CD4-positive, alpha-beta memory T cell (primary cell): ENCODE measurements around the gene TGFBR1. TPM values are rescaled to one million over a fixed set of nuclear protein-coding genes. Genes with fewer than 3 reads are reported as not detected.

Experiments used
- CTCF ChIA-PET: fragments of 350-600 bp; sonication (Branson Sonifier 250); formaldehyde crosslinking; loops from one replicate; lab custom pipeline; 2021; ENCODE audit warnings: inconsistent platforms; ENCODE audit not compliant: partially characterized antibody; lab: Charles Lee
- POLR2A ChIA-PET: fragments of 350-600 bp; sonication (Branson Sonifier 250); formaldehyde crosslinking; loops from one replicate; lab custom pipeline; 2021; ENCODE audit not compliant: partially characterized antibody; lab: Charles Lee
- DNase-seq, 5 donors: peaks; one replicate each; pipeline versions ENCODE4 v3.0.0 to v3.0.0-alpha.2; 2020 to 2022; ENCODE audit warnings: mixed read lengths in 1 of 5
- H3K27ac ChIP-seq: one replicate; pipeline ENCODE4 v1.7.0; 2013; ENCODE audit warnings: low read depth, low read length
- H3K27me3 ChIP-seq: 2 replicates; pipeline ENCODE4 v1.7.0; 2013; ENCODE audit warnings: mild to moderate bottlenecking, low read length, moderate library complexity; ENCODE audit not compliant: insufficient read depth
- H3K36me3 ChIP-seq: 2 replicates; pipeline ENCODE4 v1.7.0; 2013; ENCODE audit warnings: mild to moderate bottlenecking, low read length, moderate library complexity; ENCODE audit not compliant: insufficient read depth
- H3K4me1 ChIP-seq: 2 replicates; pipeline ENCODE4 v1.7.0; 2013; ENCODE audit warnings: mild to moderate bottlenecking, low read length, moderate library complexity; ENCODE audit not compliant: insufficient read depth
- H3K4me3 ChIP-seq, 2 donors: one replicate each; pipeline ENCODE4 v1.7.0; 2013; ENCODE audit warnings: low read length in 2 of 2, mild to moderate bottlenecking in 1 of 2
- H3K9me3 ChIP-seq, 2 donors: one replicate each; pipeline ENCODE4 v1.7.0; 2013; ENCODE audit warnings: low read length in 2 of 2, control low read depth in 1 of 2; ENCODE audit not compliant: control insufficient read depth in 1 of 2
- H3K27ac Mint-ChIP-seq, 7 donors: one replicate each; pipeline ENCODE4 v1.8.0; 2020 to 2021; ENCODE audit warnings: mixed read lengths in 7 of 7, mild to moderate bottlenecking in 6 of 7, inconsistent platforms in 3 of 7, moderate library complexity in 3 of 7
- H3K27me3 Mint-ChIP-seq, 2 donors: one replicate each; pipeline ENCODE4 v1.8.0; 2020 to 2021; ENCODE audit warnings: mixed read lengths in 2 of 2
- H3K36me3 Mint-ChIP-seq, 2 donors: one replicate each; pipeline ENCODE4 v1.8.0; 2020 to 2021; ENCODE audit warnings: mixed read lengths in 2 of 2, inconsistent platforms in 1 of 2, mild to moderate bottlenecking in 1 of 2
- H3K4me1 Mint-ChIP-seq, 4 donors: one replicate each; pipeline ENCODE4 v1.8.0; 2020 to 2021; ENCODE audit warnings: mixed read lengths in 4 of 4, mild to moderate bottlenecking in 1 of 4
- H3K4me3 Mint-ChIP-seq, 8 donors: one replicate each; pipeline ENCODE4 v1.8.0; 2020 to 2021; ENCODE audit warnings: mixed read lengths in 8 of 8, mild to moderate bottlenecking in 7 of 8, moderate library complexity in 6 of 8, inconsistent platforms in 3 of 8
- H3K9me3 Mint-ChIP-seq, 8 donors: one replicate each; pipeline ENCODE4 v1.8.0; 2020 to 2021; ENCODE audit warnings: mixed read lengths in 8 of 8, mild to moderate bottlenecking in 5 of 8, inconsistent platforms in 3 of 8, moderate library complexity in 1 of 8
- intact Hi-C: fragments of 100-400 bp; cut with micrococcal nuclease; formaldehyde crosslinking; loops from one replicate; pipeline ENCODE4 v1.15.1; 2023
- polyA plus RNA-seq, 2 donors: library from polyadenylated mRNA; unstranded; fragments of 300-500 nt; fragmentation: Illumina TruSeq; gene quantifications; one replicate each; pipeline ENCODE4 v1.2.3, GENCODE V29; 2021
- total RNA-seq, 2 experiments: library from RNA; stranded (reverse); gene quantifications; one replicate each; pipeline ENCODE4 v1.2.3, GENCODE V29; 2021

Gene TGFBR1
- total and polyA plus RNA-seq, 4 experiments from 2014 or later, result 19.1 to 27.4 (median 23.9) TPM

DNA sequence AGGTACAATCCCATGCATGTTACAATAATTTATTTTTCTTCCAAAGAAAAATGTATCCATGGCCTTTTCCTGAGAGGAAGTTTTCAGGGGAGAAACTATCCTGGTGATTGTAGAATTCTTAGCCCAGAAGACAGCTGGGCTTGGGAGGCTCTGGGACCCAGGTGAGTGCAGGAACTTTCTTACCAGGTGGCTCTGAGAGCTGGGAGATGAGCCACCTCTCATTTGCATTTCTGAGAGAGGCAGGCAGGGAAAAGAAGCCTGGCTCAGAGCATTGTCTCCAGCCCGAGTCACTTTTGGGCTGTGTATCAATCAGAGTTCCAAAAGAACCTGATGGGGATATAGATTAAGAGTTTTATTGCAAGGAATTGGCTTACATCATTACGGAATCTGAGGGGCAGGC is 64.2 kb downstream of the TGFBR1 start:
- Mint-ChIP-seq H3K27me3 (peaks cover 7 to 10% of the 10 kb centered on the region in 2 donors), H3K36me3 (no peaks in the 10 kb centered on the region), H3K9me3 (no peaks in the 10 kb centered on the region), H3K4me3 (no peak overlapping the region), H3K4me1 (peaks cover 0 to 6% (median 2%) of the 10 kb centered on the region in 4 donors), H3K27ac (no peak overlapping the region)
- Histone ChIP-seq H3K4me3 (no peak overlapping the region), H3K4me1 (no peaks in the 10 kb centered on the region), H3K27me3 (no peaks in the 10 kb centered on the region), H3K27ac (no peak overlapping the region), H3K36me3 (no peaks in the 10 kb centered on the region), H3K9me3 (no peaks in the 10 kb centered on the region)
- intact Hi-C loops, result no loop called here
- POLR2A ChIA-PET, result no interaction called here
- CTCF ChIA-PET, result no interaction called here
- DNase-seq, result no peak

- no peaks in the 10 kb centered on the region for H3K4me1 ChIP-seq
- intact Hi-C loops, result no loop called here
- Mint-ChIP-seq H3K4me3 (no peak overlapping the region), H3K36me3 (no peaks in the 10 kb centered on the region), H3K27ac (no peak overlapping the region), H3K9me3 (no peaks in the 10 kb centered on the region), H3K27me3 (peaks cover 7 to 10% of the 10 kb centered on the region in 2 donors), H3K4me1 (peaks cover 0 to 6% (median 2%) of the 10 kb centered on the region in 4 donors)
- CTCF ChIA-PET, result interaction anchor here (4.3 kb wide), 1 partner anchor 15 kb away, joined by 40 read pairs; no protein-coding TSS in a partner anchor
- DNase-seq, result no peak
- no peak overlapping the region for H3K27ac ChIP-seq
- no peak overlapping the region for H3K4me3 ChIP-seq
- H3K36me3 ChIP-seq, result no peaks in the 10 kb centered on the region
- POLR2A ChIA-PET, result no interaction called here
- no peaks in the 10 kb centered on the region for H3K27me3 ChIP-seq
- no peaks in the 10 kb centered on the region for H3K9me3 ChIP-seq
These were observed 65.3 kb downstream of the TGFBR1 start for GRCh38 chr9:99169982-99170761.

GRCh38 chr9:99171225-99172123 is 66.6 kb downstream of the TGFBR1 start:
- POLR2A ChIA-PET, result no interaction called here

DNA sequence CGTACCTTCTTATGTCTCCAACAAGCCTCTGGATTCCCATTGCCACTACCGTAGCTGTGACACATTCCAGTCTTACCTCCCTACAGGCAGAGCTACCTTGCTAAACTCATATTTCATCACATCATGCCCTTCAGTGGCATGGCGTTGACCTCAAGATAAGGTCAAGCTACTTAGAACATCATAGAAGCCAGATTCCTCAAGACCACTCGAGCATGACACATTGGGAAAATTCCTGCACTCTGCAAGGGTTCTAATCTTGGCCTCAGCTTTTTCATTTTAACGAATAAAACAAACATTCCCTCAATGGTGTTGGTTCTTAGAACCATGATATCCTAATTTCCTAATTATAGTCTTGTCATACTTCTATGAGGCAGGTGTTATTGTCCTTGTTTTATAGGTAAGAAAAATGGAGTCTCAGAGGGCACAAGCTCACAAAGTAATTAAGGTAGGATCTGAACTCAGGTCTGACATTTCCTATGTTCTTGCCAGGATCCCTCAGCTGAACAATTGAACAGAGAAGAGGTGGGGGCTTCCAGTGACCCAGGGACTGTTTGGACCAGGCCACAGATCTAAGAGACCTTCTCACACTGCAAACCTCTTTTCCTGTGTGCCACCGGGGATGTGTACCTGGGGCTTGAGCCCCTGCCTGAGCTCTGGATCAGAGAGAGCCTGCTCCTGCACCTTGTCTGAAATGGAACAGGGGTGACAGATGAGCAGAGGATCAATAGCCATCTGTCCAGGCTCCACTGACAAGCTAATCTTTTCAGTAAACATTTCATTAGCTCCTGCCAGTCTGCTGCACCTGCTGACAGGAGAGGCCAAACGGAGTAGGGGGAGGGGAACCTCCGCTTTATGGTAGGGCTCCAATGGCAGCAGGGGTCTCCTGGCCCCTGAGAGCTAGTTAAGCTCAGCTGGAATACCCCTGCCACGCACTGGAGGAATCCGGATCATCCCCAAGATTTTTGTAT is 67.5 kb downstream of the TGFBR1 start:
- Mint-ChIP-seq H3K4me3 (no peak overlapping the region), H3K27ac (no peak overlapping the region), H3K4me1 (peaks cover 0 to 5% (median 2%) of the 10 kb centered on the region in 4 donors), H3K9me3 (no peaks in the 10 kb centered on the region), H3K36me3 (no peaks in the 10 kb centered on the region), H3K27me3 (peaks cover 7 to 9% of the 10 kb centered on the region in 2 donors)
- no peak overlapping the region for H3K4me3 ChIP-seq
- no peaks in the 10 kb centered on the region for H3K27me3 ChIP-seq
- H3K27ac ChIP-seq, result no peak overlapping the region
- DNase-seq, result no peak
- ChIA-PET CTCF (interaction anchor here (1.0 to 4.3 kb wide), 2 partner anchors 9 to 12 kb away, joined by 6 to 40 read pairs; no protein-coding TSS in a partner anchor), POLR2A (no interaction called here)
- no peaks in the 10 kb centered on the region for H3K9me3 ChIP-seq
- intact Hi-C loops, result no loop called here
- no peaks in the 10 kb centered on the region for H3K36me3 ChIP-seq
- H3K4me1 ChIP-seq, result no peaks in the 10 kb centered on the region

More at GRCh38 chr9:99171225-99172123, 66.6 kb downstream of the TGFBR1 start:
- DNase-seq, result no peak
- H3K36me3 Mint-ChIP-seq, result no peaks in the 10 kb centered on the region
- H3K27ac ChIP-seq, result no peak overlapping the region
- H3K4me3 Mint-ChIP-seq, result no peak overlapping the region
- H3K9me3 ChIP-seq, result no peaks in the 10 kb centered on the region
- no peaks in the 10 kb centered on the region for H3K9me3 Mint-ChIP-seq
- H3K36me3 ChIP-seq, result no peaks in the 10 kb centered on the region
- peaks cover 0 to 6% (median 2%) of the 10 kb centered on the region in 4 donors for H3K4me1 Mint-ChIP-seq
- H3K4me3 ChIP-seq, result no peak overlapping the region
- no peak overlapping the region for H3K27ac Mint-ChIP-seq
- intact Hi-C loops, result no loop called here
- peaks cover 7 to 9% of the 10 kb centered on the region in 2 donors for H3K27me3 Mint-ChIP-seq
- no peaks in the 10 kb centered on the region for H3K27me3 ChIP-seq
- no peaks in the 10 kb centered on the region for H3K4me1 ChIP-seq
- CTCF ChIA-PET, result interaction anchor here (4.3 kb wide), 1 partner anchor 13 kb away, joined by 40 read pairs; no protein-coding TSS in a partner anchor

DNA sequence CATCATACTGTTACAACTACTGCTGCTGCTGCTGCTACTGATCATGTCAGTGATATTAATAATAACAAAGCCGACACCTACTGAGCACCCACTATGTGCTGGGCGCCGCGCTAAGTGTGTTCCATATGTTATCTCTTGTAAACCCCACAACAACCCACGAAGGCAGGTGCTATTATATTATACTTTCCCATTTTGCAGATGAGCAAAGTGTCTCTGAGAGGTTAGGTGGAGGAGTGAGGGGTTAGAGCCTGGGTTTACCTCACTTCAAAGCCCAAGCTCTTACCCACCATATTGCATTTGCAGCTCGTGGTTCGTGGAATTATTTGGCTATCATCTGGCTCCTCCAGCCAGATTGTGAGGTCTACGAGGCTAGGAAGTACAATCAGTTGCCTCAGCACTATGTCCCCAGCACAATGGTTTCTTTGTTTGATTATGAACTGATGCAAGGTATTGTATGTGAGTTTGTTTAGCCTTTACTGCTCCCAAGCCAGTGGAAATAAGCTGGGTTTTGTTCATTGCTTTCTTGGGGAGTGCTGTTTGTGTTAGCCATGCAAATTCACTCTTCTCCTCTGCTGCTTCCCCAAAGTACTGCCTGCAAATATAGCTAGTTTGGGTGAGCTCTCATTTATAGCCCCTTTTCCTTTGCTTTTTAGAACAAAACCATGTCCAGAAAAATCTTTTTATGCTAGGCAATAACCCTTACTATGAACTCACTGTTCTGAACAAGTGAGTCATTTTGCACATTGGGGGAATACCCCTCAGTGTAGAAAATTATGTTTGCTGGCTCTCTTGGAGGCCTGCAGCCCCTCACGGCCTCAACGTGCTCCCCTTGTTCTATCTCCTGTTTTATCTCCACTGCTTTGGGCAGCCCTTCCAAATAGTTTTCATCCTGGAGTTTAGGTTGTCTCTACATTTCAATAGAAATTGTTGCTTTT is 68.9 kb downstream of the TGFBR1 start:
- no peak for DNase-seq
- H3K4me1 ChIP-seq, result no peaks in the 10 kb centered on the region
- H3K9me3 Mint-ChIP-seq, result no peaks in the 10 kb centered on the region
- H3K36me3 Mint-ChIP-seq, result no peaks in the 10 kb centered on the region
- CTCF ChIA-PET, result interaction anchor here (1.0 to 4.3 kb wide), 3 partner anchors 11 kb away, joined by 3 to 40 read pairs (median 6); no protein-coding TSS in a partner anchor
- peaks cover 5 to 6% of the 10 kb centered on the region in 2 donors for H3K27me3 Mint-ChIP-seq
- POLR2A ChIA-PET, result no interaction called here
- H3K36me3 ChIP-seq, result no peaks in the 10 kb centered on the region
- H3K27ac Mint-ChIP-seq, result no peak overlapping the region
- H3K4me1 Mint-ChIP-seq, result no peaks in the 10 kb centered on the region
- intact Hi-C loops, result no loop called here
- no peak overlapping the region for H3K4me3 Mint-ChIP-seq
- no peaks in the 10 kb centered on the region for H3K27me3 ChIP-seq
- H3K9me3 ChIP-seq, result no peaks in the 10 kb centered on the region
- no peak overlapping the region for H3K4me3 ChIP-seq
- H3K27ac ChIP-seq, result no peak overlapping the region

GRCh38 chr9:99176527-99177013 is 71.7 kb downstream of the TGFBR1 start:
- no peaks in the 10 kb centered on the region for H3K36me3 Mint-ChIP-seq
- CTCF ChIA-PET, result interaction anchor here (1.6 kb wide), 3 partner anchors 8 to 12 kb away, joined by 4 to 11 read pairs (median 4); no protein-coding TSS in a partner anchor
- no peak for DNase-seq
- H3K27ac Mint-ChIP-seq, result no peak overlapping the region
- Histone ChIP-seq H3K27ac (no peak overlapping the region), H3K27me3 (no peaks in the 10 kb centered on the region), H3K4me3 (no peak overlapping the region), H3K9me3 (no peaks in the 10 kb centered on the region), H3K36me3 (no peaks in the 10 kb centered on the region), H3K4me1 (no peaks in the 10 kb centered on the region)
- H3K4me1 Mint-ChIP-seq, result no peaks in the 10 kb centered on the region
- H3K4me3 Mint-ChIP-seq, result no peak overlapping the region
- H3K9me3 Mint-ChIP-seq, result no peaks in the 10 kb centered on the region
- peaks cover 3 to 5% of the 10 kb centered on the region in 2 donors for H3K27me3 Mint-ChIP-seq
- intact Hi-C loops, result no loop called here
- POLR2A ChIA-PET, result interaction anchor here (1.3 kb wide), 1 partner anchor 46 kb away, joined by 3 read pairs; the partner anchor contains the start of gene SEC61B
